ENCODE results near the gene NCAM2.

GRCh38 chr21:21102896-21103295 lies 104.7 kb downstream of the NCAM2 start:
- TF ChIP-seq CTCF (conservative IDR thresholded peaks at IDR 0.05; ENCODE audit: low read depth, low read length) (no peak), SMC3 (IDR thresholded peaks at IDR 0.05; ENCODE audit: low read depth, low read length) (no peak), POLR2A (IDR thresholded peaks at IDR 0.05; ENCODE audit: low read depth, low read length) (no peak), MAFK (IDR thresholded peaks at IDR 0.05; ENCODE audit: low read depth, low read length) (no peak), CHD1 (IDR thresholded peaks at IDR 0.05; ENCODE audit: low read depth, low read length) (no peak), CEBPB (IDR thresholded peaks at IDR 0.05; ENCODE audit: low read depth, low read length) (no peak), MAZ (IDR thresholded peaks at IDR 0.05; ENCODE audit: borderline replicate concordance, low read depth, low read length) (no peak), RAD21 (IDR thresholded peaks at IDR 0.05; ENCODE audit: low read length) (no peak), RCOR1 (IDR thresholded peaks at IDR 0.05; ENCODE audit: insufficient replicate concordance, low read length) (no peak), RFX5 (IDR thresholded peaks at IDR 0.05; ENCODE audit: low read depth, low read length) (no peak), MXI1 (IDR thresholded peaks at IDR 0.05; ENCODE audit: borderline replicate concordance, low read depth, low read length) (no peak)
- TF ChIP-seq, protein P1, sequence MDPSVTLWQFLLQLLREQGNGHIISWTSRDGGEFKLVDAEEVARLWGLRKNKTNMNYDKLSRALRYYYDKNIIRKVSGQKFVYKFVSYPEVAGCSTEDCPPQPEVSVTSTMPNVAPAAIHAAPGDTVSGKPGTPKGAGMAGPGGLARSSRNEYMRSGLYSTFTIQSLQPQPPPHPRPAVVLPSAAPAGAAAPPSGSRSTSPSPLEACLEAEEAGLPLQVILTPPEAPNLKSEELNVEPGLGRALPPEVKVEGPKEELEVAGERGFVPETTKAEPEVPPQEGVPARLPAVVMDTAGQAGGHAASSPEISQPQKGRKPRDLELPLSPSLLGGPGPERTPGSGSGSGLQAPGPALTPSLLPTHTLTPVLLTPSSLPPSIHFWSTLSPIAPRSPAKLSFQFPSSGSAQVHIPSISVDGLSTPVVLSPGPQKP (IDR thresholded peaks at IDR 0.05; ENCODE audit: borderline replicate concordance, low read depth, low read length): no peak
- TF ChIP-seq, protein P2, sequence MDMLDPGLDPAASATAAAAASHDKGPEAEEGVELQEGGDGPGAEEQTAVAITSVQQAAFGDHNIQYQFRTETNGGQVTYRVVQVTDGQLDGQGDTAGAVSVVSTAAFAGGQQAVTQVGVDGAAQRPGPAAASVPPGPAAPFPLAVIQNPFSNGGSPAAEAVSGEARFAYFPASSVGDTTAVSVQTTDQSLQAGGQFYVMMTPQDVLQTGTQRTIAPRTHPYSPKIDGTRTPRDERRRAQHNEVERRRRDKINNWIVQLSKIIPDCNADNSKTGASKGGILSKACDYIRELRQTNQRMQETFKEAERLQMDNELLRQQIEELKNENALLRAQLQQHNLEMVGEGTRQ (IDR thresholded peaks at IDR 0.05; ENCODE audit: low read depth, low read length): no peak
